ENCODE data around the gene PFDN4.

The PFDN4 gene

GRCh38 chr20:54184071-54184470 lies 23.8 kb upstream of the PFDN4 start:
- Histone ChIP-seq H3K4me1 (ENCODE audit: control insufficient read depth, insufficient read depth, low read length) (no peaks in the 10 kb centered on the region), H3K27ac (ENCODE audit: extremely low read depth, low read depth, low read length) (no peak overlapping the region), H3K9me3 (ENCODE audit: control insufficient read depth, insufficient read depth, low read depth, low read length) (no peaks in the 10 kb centered on the region), H3K4me3 (ENCODE audit: low read depth, low read length) (no peak overlapping the region), H3K36me3 (ENCODE audit: control insufficient read depth in 2 of 2, insufficient read depth in 1 of 2, low read length in 2 of 2) (no peaks in the 10 kb centered on the region)
- ChIA-PET POLR2A (no interaction called here), CTCF (interaction anchor here (1.0 to 6.0 kb wide), 2 partner anchors 16 to 87 kb away, joined by 6 to 23 read pairs; no protein-coding TSS in a partner anchor)
- TF ChIP-seq SALL2 (tag by site-specific recombination; IDR thresholded peaks at IDR 0.05; ENCODE audit: borderline replicate concordance) (no peak), ZNF558 (tag by site-specific recombination; IDR thresholded peaks at IDR 0.05) (no peak), ZBTB8A (tag by site-specific recombination; IDR thresholded peaks at IDR 0.05) (no peak), ZSCAN16 (tag by site-specific recombination; IDR thresholded peaks at IDR 0.05) (no peak)

DNA sequence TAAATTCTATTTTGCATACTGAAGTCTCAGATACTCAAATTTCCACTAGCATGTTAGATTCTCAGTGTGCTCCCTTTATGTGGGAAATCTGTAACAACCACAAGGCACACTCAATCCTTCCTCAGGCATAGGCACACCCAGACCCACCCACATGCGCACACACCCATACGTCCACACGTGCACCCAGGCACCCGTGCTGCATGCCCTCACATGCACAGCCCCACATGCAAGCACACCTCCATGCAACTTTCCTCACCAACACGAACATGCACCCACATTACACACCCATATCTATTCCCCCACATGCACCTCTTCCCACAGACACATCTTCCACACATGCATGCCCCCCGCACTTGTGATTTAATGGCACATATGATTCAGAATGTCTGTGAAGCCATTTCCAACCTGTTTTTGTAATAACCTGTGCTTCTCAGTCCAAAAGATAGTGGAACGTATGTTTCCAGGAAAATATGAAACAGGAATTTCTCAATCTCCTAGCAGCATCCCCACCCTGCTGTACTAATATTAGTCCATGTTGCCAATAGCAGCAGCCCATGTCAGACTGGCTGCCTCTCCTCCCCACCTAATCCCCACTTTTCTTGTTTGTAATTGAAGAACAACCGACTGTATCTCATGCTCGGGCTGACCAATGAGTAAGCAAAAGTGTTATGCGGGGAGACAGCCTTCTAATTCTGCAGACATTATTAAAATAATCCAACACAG lies 22.8 kb upstream of the PFDN4 start:
- ChIA-PET POLR2A (no interaction called here), CTCF (interaction anchor here (2.3 to 6.0 kb wide), 2 partner anchors 15 to 81 kb away, joined by 9 to 23 read pairs; no protein-coding TSS in a partner anchor)
- TF ChIP-seq EGR2 (tag by site-specific recombination; IDR thresholded peaks at IDR 0.05; ENCODE audit: low read depth) (peak; percentile 59; the same call in 1 of the 2 replicates), ZFHX2 (tag by site-specific recombination; conservative IDR thresholded peaks at IDR 0.05) (peak; percentile 68), KLF1 (tag by site-specific recombination; IDR thresholded peaks at IDR 0.05) (0 out of 2 replicates have a peak, but pooled peaks have one; percentile 16), ZNF239 (tag by site-specific recombination; IDR thresholded peaks at IDR 0.05) (no peak), ELK4 (IDR thresholded peaks at IDR 0.05; ENCODE audit: borderline replicate concordance, low read depth, low read length) (no peak), ZNF157 (tag by site-specific recombination; IDR thresholded peaks at IDR 0.05) (peak; percentile 92)

DNA sequence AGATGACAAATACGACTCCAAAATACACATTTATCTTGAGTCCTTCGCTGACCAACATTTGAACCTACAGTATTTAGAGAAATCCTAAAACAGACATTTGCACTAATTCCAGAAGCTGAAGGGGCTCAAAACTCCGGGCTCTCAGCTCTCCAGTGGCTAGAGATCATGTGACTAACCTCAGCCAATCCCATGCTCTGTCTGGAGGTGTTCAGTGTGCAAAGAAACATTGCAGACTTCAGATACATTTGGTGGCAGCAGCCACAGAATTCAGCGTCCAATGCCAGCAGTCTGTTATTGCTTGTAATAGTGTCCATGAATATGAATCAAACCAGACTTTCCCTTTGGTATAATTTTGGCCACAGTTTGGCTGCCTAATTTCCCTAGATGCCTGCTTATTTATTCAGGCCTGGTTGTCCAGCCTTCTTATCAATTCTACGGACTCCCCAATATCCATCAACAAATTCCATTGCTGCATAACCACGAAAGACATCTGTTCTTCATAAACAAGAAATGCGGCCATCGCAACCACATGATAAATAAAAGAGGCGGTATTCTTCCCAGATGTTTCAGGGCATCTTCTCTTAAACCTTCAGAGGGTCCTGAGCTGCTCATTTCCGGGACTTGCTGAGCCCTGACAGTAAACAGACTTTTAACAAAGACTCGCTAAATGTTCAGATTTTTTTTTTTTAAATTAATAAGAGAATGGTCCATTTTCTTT lies 19.6 kb upstream of the PFDN4 start:
- CTCF ChIA-PET: interaction anchor here (0.7 to 1.9 kb wide), 6 partner anchors 9 to 460 kb away, joined by 3 to 6 read pairs (median 4); no protein-coding TSS in a partner anchor
- Histone ChIP-seq H3K27ac (ENCODE audit: extremely low read depth, low read depth, low read length) (no peak overlapping the region), H3K4me3 (ENCODE audit: low read depth, low read length) (no peak overlapping the region), H3K36me3 (ENCODE audit: control insufficient read depth in 2 of 2, insufficient read depth in 1 of 2, low read length in 2 of 2) (no peaks in the 10 kb centered on the region), H3K9me3 (ENCODE audit: control insufficient read depth, insufficient read depth, low read depth, low read length) (no peaks in the 10 kb centered on the region), H3K4me1 (ENCODE audit: control insufficient read depth, insufficient read depth, low read length) (no peaks in the 10 kb centered on the region)
- POLR2A ChIA-PET: no interaction called here
- TF ChIP-seq ZNF776 (tag by site-specific recombination; IDR thresholded peaks at IDR 0.05; ENCODE audit: borderline replicate concordance): no peak
- no peak for TF ChIP-seq ZFP37 (tag by site-specific recombination; IDR thresholded peaks at IDR 0.05)
- no peak for TF ChIP-seq ZNF621 (tag by site-specific recombination; IDR thresholded peaks at IDR 0.05)

More for the DNA sequence above, 22.8 kb upstream of the PFDN4 start:
- no peaks in the 10 kb centered on the region for H3K9me3 ChIP-seq (ENCODE audit: control insufficient read depth, insufficient read depth, low read depth, low read length)
- no peaks in the 10 kb centered on the region for H3K4me1 ChIP-seq (ENCODE audit: control insufficient read depth, insufficient read depth, low read length)
- no peaks in the 10 kb centered on the region for H3K36me3 ChIP-seq (ENCODE audit: control insufficient read depth in 2 of 2, insufficient read depth in 1 of 2, low read length in 2 of 2)
- H3K27ac ChIP-seq (ENCODE audit: extremely low read depth, low read depth, low read length): no peak overlapping the region
- no peak overlapping the region for H3K4me3 ChIP-seq (ENCODE audit: low read depth, low read length)

GRCh38 chr20:54189630-54190029 lies 18.3 kb upstream of the PFDN4 start:
- no peak for TF ChIP-seq ZSCAN5A (tag by site-specific recombination; IDR thresholded peaks at IDR 0.05)
- TF ChIP-seq ZNF214 (tag by site-specific recombination; IDR thresholded peaks at IDR 0.05; ENCODE audit: borderline replicate concordance): no peak
- TF ChIP-seq ZSCAN16 (tag by site-specific recombination; IDR thresholded peaks at IDR 0.05): no peak
- TF ChIP-seq ZNF664 (tag by site-specific recombination; IDR thresholded peaks at IDR 0.05): no peak
- no peak for TF ChIP-seq TRIM28 (IDR thresholded peaks at IDR 0.05; ENCODE audit: borderline replicate concordance, low read length)
- no peak for TF ChIP-seq ZNF174 (tag by site-specific recombination; IDR thresholded peaks at IDR 0.05)
- Histone ChIP-seq H3K36me3 (ENCODE audit: control insufficient read depth in 2 of 2, insufficient read depth in 1 of 2, low read length in 2 of 2) (no peaks in the 10 kb centered on the region), H3K4me1 (ENCODE audit: control insufficient read depth, insufficient read depth, low read length) (no peaks in the 10 kb centered on the region), H3K9me3 (ENCODE audit: control insufficient read depth, insufficient read depth, low read depth, low read length) (no peaks in the 10 kb centered on the region), H3K4me3 (ENCODE audit: low read depth, low read length) (no peak overlapping the region), H3K27ac (ENCODE audit: extremely low read depth, low read depth, low read length) (no peak overlapping the region)
- ChIA-PET POLR2A (no interaction called here), CTCF (interaction anchor here (1.9 kb wide), 1 partner anchor 86 kb away, joined by 4 read pairs; no protein-coding TSS in a partner anchor)

All from HEK293 (cell line).